Endothelial cell of umbilical vein (primary cell): ENCODE data around the gene C9orf152.

Experiments used
- POLR2A ChIP-seq: IDR thresholded peaks from 2 replicates; pipeline ENCODE4 v1.6.1; 2012; ENCODE audit warnings: low read depth, mild to moderate bottlenecking, control low read depth, low read length
- TF ChIP-seq, protein P1 (sequence below), 2 donors: IDR thresholded peaks; 1 replicate in 1 of 2; 2 replicates in 1 of 2; pipeline ENCODE4 v1.5.1; 2011; ENCODE audit warnings: low read length in 2 of 2, mild to moderate bottlenecking in 2 of 2, moderate library complexity in 2 of 2, control low read depth in 1 of 2, inconsistent platforms in 1 of 2, low read depth in 1 of 2; ENCODE audit not compliant: insufficient read depth in 1 of 2; ENCODE audit errors: extremely low read depth in 1 of 2

DNA sequence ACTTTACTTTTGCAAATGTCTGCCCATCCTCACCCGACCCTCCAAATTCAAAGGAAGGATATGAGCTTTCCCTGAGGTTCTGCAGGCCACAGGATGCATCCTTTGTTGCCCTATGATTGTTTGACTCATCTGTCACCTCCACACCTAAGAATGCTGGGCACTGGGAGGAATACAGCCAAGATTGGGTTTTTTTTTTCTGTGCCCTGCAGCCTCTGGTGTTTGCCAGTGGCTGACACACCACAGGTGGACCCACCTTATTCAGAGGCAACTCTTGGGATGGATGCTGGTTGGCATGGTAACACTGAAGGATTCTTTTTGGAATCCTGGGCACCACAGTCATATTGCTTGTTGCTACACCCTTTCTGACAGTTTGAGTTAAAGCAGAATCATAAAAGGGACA lies 29.7 kb downstream of the C9orf152 start:
- TF ChIP-seq, protein P1, sequence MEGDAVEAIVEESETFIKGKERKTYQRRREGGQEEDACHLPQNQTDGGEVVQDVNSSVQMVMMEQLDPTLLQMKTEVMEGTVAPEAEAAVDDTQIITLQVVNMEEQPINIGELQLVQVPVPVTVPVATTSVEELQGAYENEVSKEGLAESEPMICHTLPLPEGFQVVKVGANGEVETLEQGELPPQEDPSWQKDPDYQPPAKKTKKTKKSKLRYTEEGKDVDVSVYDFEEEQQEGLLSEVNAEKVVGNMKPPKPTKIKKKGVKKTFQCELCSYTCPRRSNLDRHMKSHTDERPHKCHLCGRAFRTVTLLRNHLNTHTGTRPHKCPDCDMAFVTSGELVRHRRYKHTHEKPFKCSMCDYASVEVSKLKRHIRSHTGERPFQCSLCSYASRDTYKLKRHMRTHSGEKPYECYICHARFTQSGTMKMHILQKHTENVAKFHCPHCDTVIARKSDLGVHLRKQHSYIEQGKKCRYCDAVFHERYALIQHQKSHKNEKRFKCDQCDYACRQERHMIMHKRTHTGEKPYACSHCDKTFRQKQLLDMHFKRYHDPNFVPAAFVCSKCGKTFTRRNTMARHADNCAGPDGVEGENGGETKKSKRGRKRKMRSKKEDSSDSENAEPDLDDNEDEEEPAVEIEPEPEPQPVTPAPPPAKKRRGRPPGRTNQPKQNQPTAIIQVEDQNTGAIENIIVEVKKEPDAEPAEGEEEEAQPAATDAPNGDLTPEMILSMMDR (IDR thresholded peaks at IDR 0.05; ENCODE audit: extremely low read depth in 1 of 2, insufficient read depth in 1 of 2, low read depth in 1 of 2, low read length in 2 of 2): no peak
- TF ChIP-seq POLR2A: no peak
